ENCODE results near the gene BCL7B. TPM values are rescaled to one million over a fixed set of nuclear protein-coding genes. Genes with fewer than 3 reads are reported as not detected.

The BCL7B gene
- total RNA-seq, 1 experiment from 2014 or later: 50.4 TPM

DNA sequence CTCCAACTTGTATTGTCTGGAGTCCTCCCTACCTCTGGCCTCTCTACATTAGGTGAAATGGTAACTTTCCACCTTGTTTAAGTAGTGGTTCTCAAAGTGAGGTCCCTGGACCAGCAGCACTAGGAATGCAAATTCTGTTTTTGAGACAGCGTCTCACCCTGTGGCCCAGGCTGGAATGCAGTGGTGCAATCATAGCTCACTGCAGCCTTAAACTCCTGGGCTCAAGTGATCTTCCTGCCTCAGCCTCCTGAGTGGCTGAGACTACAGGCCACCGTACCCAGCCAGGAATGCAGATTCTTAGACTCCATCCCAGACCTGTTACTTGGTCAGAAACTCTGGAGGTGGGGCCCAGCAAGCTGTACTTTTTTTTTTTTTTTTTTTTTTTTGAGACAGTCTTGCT, 27.7 kb upstream of the BCL7B start:
- Histone ChIP-seq H3K9me3 (ENCODE audit: control insufficient read depth in 1 of 2, insufficient read depth in 1 of 2, low read depth in 1 of 2, low read length in 2 of 2) (no peaks in the 10 kb centered on the region), H3K9me2 (ENCODE audit: insufficient read depth) (no peaks in the 10 kb centered on the region), H3K79me2 (ENCODE audit: insufficient read depth, low read length) (no peaks in the 10 kb centered on the region), H2AFZ (ENCODE audit: low read depth, low read length, poor library complexity, severe bottlenecking) (no peak overlapping the region), H3K36me3 (ENCODE audit: control insufficient read depth in 1 of 2, insufficient read depth in 2 of 2, low read length in 2 of 2) (no peaks in the 10 kb centered on the region; a peak in 1 of 4 replicates), H3K27me3 (ENCODE audit: insufficient read depth, low read length) (no peaks in the 10 kb centered on the region), H3K4me2 (ENCODE audit: low read length) (no peak overlapping the region), H3K4me3 (replicated peaks in 1 of 2; ENCODE audit: low read depth in 1 of 2, low read length in 2 of 2) (no peak overlapping the region), H3K4me1 (ENCODE audit: control insufficient read depth in 1 of 2, insufficient read depth in 2 of 2, low read length in 2 of 2) (no peaks in the 10 kb centered on the region), H4K20me1 (ENCODE audit: insufficient read depth) (no peaks in the 10 kb centered on the region), H3K9ac (ENCODE audit: low read length) (no peak overlapping the region), H3K27ac (ENCODE audit: low read depth, low read length) (no peak overlapping the region)
- BruUV-seq (replicated peaks): no TSS peak
- intact Hi-C loops (cut with micrococcal nuclease): no loop called here
- ChIA-PET RAD21 (ENCODE audit: low non-redundant PET in 1 of 2, low total read pairs in 2 of 2, uncharacterized antibody in 2 of 2, unreplicated experiment in 2 of 2) (no interaction called here), POLR2A (no interaction called here), CTCF (no interaction called here)
- DNase-seq (ENCODE audit: low read depth, low spot score) (no peak), ATAC-seq (no peak)
- TF ChIP-seq JUND (IDR thresholded peaks at IDR 0.05) (no peak), ATF3 (IDR thresholded peaks at IDR 0.05) (no peak), CEBPB (IDR thresholded peaks at IDR 0.05; ENCODE audit: low read depth) (no peak), EGR1 (IDR thresholded peaks at IDR 0.05; ENCODE audit: low read depth) (no peak), ZFX (IDR thresholded peaks at IDR 0.05) (no peak), FOSL1 (IDR thresholded peaks at IDR 0.05; ENCODE audit: low read depth) (no peak), ZNF274 (IDR thresholded peaks at IDR 0.05; ENCODE audit: low read depth, low read length) (no peak), CTCF (IDR thresholded peaks at IDR 0.05 in 2 of 3, conservative IDR thresholded peaks at IDR 0.05 in 1 of 3; ENCODE audit: borderline replicate concordance in 1 of 3, insufficient read depth in 1 of 3, low read depth in 2 of 3, low read length in 2 of 3) (no peak)
- TF ChIP-seq, protein P1, sequence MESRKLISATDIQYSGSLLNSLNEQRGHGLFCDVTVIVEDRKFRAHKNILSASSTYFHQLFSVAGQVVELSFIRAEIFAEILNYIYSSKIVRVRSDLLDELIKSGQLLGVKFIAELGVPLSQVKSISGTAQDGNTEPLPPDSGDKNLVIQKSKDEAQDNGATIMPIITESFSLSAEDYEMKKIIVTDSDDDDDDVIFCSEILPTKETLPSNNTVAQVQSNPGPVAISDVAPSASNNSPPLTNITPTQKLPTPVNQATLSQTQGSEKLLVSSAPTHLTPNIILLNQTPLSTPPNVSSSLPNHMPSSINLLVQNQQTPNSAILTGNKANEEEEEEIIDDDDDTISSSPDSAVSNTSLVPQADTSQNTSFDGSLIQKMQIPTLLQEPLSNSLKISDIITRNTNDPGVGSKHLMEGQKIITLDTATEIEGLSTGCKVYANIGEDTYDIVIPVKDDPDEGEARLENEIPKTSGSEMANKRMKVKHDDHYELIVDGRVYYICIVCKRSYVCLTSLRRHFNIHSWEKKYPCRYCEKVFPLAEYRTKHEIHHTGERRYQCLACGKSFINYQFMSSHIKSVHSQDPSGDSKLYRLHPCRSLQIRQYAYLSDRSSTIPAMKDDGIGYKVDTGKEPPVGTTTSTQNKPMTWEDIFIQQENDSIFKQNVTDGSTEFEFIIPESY (IDR thresholded peaks at IDR 0.05; ENCODE audit: extremely low read depth, insufficient replicate concordance, low read length): no peak
- TF ChIP-seq, protein P2, sequence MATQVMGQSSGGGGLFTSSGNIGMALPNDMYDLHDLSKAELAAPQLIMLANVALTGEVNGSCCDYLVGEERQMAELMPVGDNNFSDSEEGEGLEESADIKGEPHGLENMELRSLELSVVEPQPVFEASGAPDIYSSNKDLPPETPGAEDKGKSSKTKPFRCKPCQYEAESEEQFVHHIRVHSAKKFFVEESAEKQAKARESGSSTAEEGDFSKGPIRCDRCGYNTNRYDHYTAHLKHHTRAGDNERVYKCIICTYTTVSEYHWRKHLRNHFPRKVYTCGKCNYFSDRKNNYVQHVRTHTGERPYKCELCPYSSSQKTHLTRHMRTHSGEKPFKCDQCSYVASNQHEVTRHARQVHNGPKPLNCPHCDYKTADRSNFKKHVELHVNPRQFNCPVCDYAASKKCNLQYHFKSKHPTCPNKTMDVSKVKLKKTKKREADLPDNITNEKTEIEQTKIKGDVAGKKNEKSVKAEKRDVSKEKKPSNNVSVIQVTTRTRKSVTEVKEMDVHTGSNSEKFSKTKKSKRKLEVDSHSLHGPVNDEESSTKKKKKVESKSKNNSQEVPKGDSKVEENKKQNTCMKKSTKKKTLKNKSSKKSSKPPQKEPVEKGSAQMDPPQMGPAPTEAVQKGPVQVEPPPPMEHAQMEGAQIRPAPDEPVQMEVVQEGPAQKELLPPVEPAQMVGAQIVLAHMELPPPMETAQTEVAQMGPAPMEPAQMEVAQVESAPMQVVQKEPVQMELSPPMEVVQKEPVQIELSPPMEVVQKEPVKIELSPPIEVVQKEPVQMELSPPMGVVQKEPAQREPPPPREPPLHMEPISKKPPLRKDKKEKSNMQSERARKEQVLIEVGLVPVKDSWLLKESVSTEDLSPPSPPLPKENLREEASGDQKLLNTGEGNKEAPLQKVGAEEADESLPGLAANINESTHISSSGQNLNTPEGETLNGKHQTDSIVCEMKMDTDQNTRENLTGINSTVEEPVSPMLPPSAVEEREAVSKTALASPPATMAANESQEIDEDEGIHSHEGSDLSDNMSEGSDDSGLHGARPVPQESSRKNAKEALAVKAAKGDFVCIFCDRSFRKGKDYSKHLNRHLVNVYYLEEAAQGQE (IDR thresholded peaks at IDR 0.05; ENCODE audit: low read depth): no peak
